Tibial artery (tissue), 4 donors: ENCODE data around the gene THEMIS.

Source experiments
- DNase-seq, 2 donors: peaks; one replicate each; pipeline ENCODE4 v3.0.0-alpha.2; 2019
- H3K27ac ChIP-seq, 2 donors: fragments of 200-600 bp; sonication (generic) in 1 of 2; 1 replicate in 1 of 2; 2 replicates in 1 of 2; pipeline ENCODE4 v1.5.1; 2018 to 2019; ENCODE audit warnings: mild to moderate bottlenecking in 1 of 2
- H3K27me3 ChIP-seq, 2 donors: fragments of 200-600 bp; sonication (generic) in 1 of 2; one replicate each; pipeline versions ENCODE4 v1.5.1 to v1.6.0; 2016 to 2019
- H3K36me3 ChIP-seq, 3 donors: fragments of 200-600 bp; sonication (generic) in 2 of 3; one replicate each; pipeline ENCODE4 v1.5.1; 2016 to 2019; ENCODE audit warnings: mild to moderate bottlenecking in 2 of 3
- H3K4me1 ChIP-seq, 4 donors: fragments of 200-600 bp; sonication (generic) in 2 of 4; 1 replicate in 3 of 4; 2 replicates in 1 of 4; pipeline ENCODE4 v1.5.1; 2016 to 2019
- H3K4me3 ChIP-seq, 2 donors: fragments of 200-600 bp; sonication (generic) in 1 of 2; 1 replicate in 1 of 2; 2 replicates in 1 of 2; pipeline ENCODE4 v1.5.1; 2018 to 2019; ENCODE audit warnings: mild to moderate bottlenecking in 2 of 2
- H3K9me3 ChIP-seq, 3 donors: fragments of 200-600 bp; sonication (generic) in 1 of 3; one replicate each; pipeline ENCODE4 v1.5.1; 2016 to 2019
- intact Hi-C: fragments of 100-400 bp; cut with DNase I; formaldehyde crosslinking; loops from one replicate; pipeline ENCODE4 v1.15.0; 2023; ENCODE audit warnings: low total_unique reads
- TF ChIP-seq, protein P1 (sequence below), 2 experiments: fragments of 200-600 bp in 1 of 2; fragments of 450-650 bp in 1 of 2; IDR thresholded peaks; one replicate each; pipeline ENCODE4 v1.5.1; 2017 to 2019; ENCODE audit warnings: antibody characterized with exemption in 2 of 2, mild to moderate bottlenecking in 1 of 2, moderate library complexity in 1 of 2

Gene THEMIS

DNA sequence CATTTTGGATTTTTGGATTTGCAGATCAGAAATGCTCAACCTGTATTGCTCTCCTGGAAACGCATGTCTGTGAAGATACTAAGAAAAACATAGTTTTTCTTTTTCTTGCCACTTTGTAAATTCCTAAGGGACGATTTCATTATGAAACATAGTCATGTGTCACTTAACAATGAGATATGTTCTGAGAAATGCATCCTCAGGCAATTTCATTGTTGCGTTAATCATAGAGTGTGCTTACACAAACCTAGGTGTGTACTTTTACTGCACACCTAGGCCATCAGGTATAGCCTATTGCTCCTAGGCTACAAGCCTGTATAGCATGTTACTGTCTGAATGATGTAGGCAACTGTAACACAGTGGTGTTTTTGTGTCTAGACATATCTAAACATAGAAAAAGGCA, 13.4 kb upstream of the THEMIS start:
- Histone ChIP-seq H3K9me3 (no peaks in the 10 kb centered on the region), H3K27me3 (no peaks in the 10 kb centered on the region), H3K4me1 (no peaks in the 10 kb centered on the region), H3K4me3 (no peak overlapping the region), H3K36me3 (no peaks in the 10 kb centered on the region), H3K27ac (no peak overlapping the region)
- TF ChIP-seq, protein P1, sequence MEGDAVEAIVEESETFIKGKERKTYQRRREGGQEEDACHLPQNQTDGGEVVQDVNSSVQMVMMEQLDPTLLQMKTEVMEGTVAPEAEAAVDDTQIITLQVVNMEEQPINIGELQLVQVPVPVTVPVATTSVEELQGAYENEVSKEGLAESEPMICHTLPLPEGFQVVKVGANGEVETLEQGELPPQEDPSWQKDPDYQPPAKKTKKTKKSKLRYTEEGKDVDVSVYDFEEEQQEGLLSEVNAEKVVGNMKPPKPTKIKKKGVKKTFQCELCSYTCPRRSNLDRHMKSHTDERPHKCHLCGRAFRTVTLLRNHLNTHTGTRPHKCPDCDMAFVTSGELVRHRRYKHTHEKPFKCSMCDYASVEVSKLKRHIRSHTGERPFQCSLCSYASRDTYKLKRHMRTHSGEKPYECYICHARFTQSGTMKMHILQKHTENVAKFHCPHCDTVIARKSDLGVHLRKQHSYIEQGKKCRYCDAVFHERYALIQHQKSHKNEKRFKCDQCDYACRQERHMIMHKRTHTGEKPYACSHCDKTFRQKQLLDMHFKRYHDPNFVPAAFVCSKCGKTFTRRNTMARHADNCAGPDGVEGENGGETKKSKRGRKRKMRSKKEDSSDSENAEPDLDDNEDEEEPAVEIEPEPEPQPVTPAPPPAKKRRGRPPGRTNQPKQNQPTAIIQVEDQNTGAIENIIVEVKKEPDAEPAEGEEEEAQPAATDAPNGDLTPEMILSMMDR (IDR thresholded peaks at IDR 0.05), result no peak
- intact Hi-C loops, result no loop called here
- DNase-seq, result no peak

DNA sequence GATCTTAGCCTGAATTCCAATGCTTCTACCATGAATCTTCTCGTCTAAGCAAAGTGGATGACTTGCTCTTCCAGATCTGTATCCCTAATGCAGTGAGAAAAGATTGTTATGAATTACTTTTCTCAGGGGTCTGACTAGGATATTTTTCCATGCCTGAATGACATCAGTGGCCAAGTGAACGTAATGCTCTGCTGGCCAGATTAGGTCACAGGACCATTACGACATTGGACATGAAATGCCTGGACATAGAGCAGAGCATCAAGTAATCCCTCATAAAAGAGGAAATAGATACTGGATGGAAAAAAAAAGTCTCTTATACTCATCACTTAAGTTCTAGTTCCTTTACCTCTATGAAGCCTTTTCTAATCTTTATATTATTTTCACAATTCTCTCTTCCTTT, 12.1 kb upstream of the THEMIS start:
- no peaks in the 10 kb centered on the region for H3K4me1 ChIP-seq
- no peaks in the 10 kb centered on the region for H3K27me3 ChIP-seq
- no peak overlapping the region for H3K4me3 ChIP-seq
- DNase-seq, result no peak
- H3K36me3 ChIP-seq, result no peaks in the 10 kb centered on the region
- intact Hi-C loops, result no loop called here
- no peaks in the 10 kb centered on the region for H3K9me3 ChIP-seq
- TF ChIP-seq, protein P1 (IDR thresholded peaks at IDR 0.05), result no peak
- H3K27ac ChIP-seq, result no peak overlapping the region

DNA sequence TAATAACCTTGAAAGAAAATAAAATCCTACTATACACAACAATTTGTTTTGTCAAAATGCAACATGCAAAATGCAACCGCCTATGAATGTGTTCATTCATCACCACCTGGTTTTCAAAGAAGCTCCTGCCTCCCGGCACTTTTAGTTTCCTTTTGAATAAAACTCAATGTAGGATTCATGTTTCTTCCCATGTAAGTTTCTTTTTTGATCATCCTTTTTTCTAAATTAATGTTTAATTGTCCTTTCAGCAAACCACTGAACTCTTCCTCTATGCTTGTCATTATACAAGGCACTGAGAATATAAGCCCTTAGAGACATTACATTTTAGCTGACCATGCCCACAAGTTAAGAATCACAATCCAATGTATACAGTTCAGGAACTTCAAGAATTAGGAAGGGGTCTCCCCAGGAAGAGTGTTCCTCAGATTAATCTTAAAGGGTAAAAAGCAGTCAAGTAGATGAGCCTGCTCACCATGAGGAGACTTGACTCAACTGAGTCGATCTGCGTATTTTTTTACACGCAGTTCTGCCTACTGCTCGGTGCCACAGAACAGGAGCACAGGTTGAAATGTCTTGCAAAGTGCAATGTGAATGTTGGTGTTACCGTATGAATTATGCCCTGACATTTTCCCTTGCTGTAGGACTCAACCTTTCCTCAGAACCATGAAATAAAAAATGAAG, 7.2 kb upstream of the THEMIS start:
- intact Hi-C loops, result no loop called here
- no peaks in the 10 kb centered on the region for H3K27me3 ChIP-seq
- H3K27ac ChIP-seq, result no peak overlapping the region
- DNase-seq, result no peak
- H3K36me3 ChIP-seq, result no peaks in the 10 kb centered on the region
- H3K4me1 ChIP-seq, result peaks cover 0 to 10% (median 0%) of the 10 kb centered on the region in 4 donors
- no peaks in the 10 kb centered on the region for H3K9me3 ChIP-seq
- no peak overlapping the region for H3K4me3 ChIP-seq
- TF ChIP-seq, protein P1 (IDR thresholded peaks at IDR 0.05), result no peak

DNA sequence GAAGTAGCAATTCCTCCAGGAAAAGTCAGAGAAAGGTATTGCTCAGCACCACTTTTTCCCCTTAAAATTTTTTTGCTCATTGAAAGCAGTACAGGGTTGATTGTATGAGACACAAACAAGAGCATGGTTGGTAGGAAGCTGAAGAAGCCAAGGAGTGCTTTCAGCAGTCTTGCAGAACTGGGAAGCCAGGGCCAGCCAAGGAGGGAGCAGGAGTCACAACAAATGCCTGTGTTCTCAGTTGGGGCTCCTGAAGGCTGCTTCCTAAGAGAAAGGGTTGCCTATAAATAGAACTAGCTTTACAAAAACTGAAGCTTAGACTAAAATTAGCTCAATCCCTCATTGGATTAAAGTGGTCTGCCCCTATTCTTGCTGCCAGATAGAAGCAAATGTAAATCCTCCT, 3.3 kb upstream of the THEMIS start:
- no peaks in the 10 kb centered on the region for H3K27me3 ChIP-seq
- no peak for DNase-seq
- no peak overlapping the region for H3K27ac ChIP-seq
- intact Hi-C loops, result no loop called here
- peaks cover 0 to 10% (median 0%) of the 10 kb centered on the region in 4 donors for H3K4me1 ChIP-seq
- no peak overlapping the region for H3K4me3 ChIP-seq
- H3K9me3 ChIP-seq, result no peaks in the 10 kb centered on the region
- TF ChIP-seq, protein P1 (IDR thresholded peaks at IDR 0.05), result no peak
- no peaks in the 10 kb centered on the region for H3K36me3 ChIP-seq

DNA sequence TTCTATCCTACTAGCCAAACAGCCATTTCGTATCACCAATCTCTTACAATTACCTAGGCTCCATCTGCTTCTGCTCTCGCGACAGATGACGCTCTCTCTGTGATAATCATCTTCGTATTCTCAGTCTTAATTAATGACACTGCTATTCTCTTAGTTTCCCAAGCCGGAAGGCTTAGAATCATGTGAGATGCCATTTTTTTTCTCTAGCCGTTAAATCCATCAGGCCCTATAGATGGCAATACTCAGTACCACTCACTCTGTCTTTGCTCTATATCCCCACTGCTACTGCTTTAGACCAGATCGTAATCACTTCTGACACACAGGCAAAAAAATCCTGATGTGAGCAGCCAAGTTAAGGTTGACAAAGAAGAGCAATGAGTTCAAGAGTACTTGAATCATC, 2.1 kb upstream of the THEMIS start:
- Histone ChIP-seq H3K4me1 (peaks cover 0 to 10% (median 0%) of the 10 kb centered on the region in 4 donors), H3K27me3 (no peaks in the 10 kb centered on the region), H3K27ac (no peak overlapping the region), H3K4me3 (no peak overlapping the region), H3K9me3 (no peaks in the 10 kb centered on the region), H3K36me3 (no peaks in the 10 kb centered on the region)
- no peak for DNase-seq
- TF ChIP-seq, protein P1 (IDR thresholded peaks at IDR 0.05), result no peak
- intact Hi-C loops, result no loop called here

DNA sequence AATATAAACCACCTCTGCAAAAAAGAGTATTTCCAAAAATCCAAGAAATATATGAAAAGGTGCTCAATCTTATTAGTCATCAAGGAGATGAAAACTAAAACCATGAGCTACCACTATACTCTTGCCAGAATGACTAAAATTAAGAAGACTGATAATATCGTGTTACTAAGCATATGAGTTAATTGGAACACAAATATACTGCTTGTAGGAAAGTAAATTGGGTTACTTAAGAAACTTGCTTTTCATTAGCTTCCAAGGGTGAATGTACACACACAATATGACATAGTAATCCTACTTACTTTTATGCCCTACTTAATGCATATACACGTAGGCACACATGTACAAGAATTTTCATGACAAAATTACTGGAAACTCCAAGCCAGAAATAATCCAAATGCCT, 3.4 kb downstream of the THEMIS start:
- Histone ChIP-seq H3K4me1 (no peaks in the 10 kb centered on the region), H3K27ac (no peak overlapping the region), H3K36me3 (no peaks in the 10 kb centered on the region), H3K27me3 (no peaks in the 10 kb centered on the region), H3K4me3 (no peak overlapping the region), H3K9me3 (no peaks in the 10 kb centered on the region)
- TF ChIP-seq, protein P1 (IDR thresholded peaks at IDR 0.05), result no peak
- no peak for DNase-seq
- intact Hi-C loops, result no loop called here
